Neural cell (in vitro differentiated cells): ENCODE measurements around the gene GLT8D1. TPM values are rescaled to one million over a fixed set of nuclear protein-coding genes. Genes with fewer than 3 reads are reported as not detected.

Experiments used
- H2AFZ ChIP-seq: fragments of 200-600, 300-800 bp; sonication (generic), shearing (Covaris generic); 2 replicates; pipeline ENCODE4 v1.6.0; 2014; ENCODE audit warnings: low read depth, mild to moderate bottlenecking, antibody characterized with exemption, low read length, moderate library complexity
- H3F3A ChIP-seq: fragments of 200-600 bp; shearing (Covaris generic); 2 replicates; pipeline ENCODE4 v1.6.1; 2016; ENCODE audit warnings: mild to moderate bottlenecking, moderate library complexity, mixed read lengths, antibody characterized with exemption, low read length; ENCODE audit not compliant: insufficient read depth, poor library complexity, severe bottlenecking
- H3K27ac ChIP-seq: fragments of 200-600, 300-800 bp; sonication (generic), shearing (Covaris generic); 2 replicates; pipeline ENCODE4 v1.5.1; 2014; ENCODE audit warnings: mild to moderate bottlenecking, low read length, moderate library complexity
- H3K27me3 ChIP-seq: fragments of 300-800, 200-600 bp; sonication (generic), shearing (Covaris generic); 2 replicates; pipeline ENCODE4 v1.6.0; 2014; ENCODE audit warnings: mild to moderate bottlenecking, low read depth, low read length, moderate library complexity; ENCODE audit not compliant: insufficient read depth
- H3K36me3 ChIP-seq: fragments of 300-800, 200-600 bp; sonication (generic), shearing (Covaris generic); 2 replicates; pipeline ENCODE4 v1.5.1; 2014; ENCODE audit warnings: mild to moderate bottlenecking, antibody characterized with exemption, low read length, moderate library complexity; ENCODE audit not compliant: insufficient read depth
- H3K4me2 ChIP-seq: fragments of 300-800, 200-600 bp; sonication (generic), shearing (Covaris generic); 2 replicates; pipeline ENCODE4 v1.6.0; 2014; ENCODE audit warnings: mild to moderate bottlenecking, low read length
- H3K4me3 ChIP-seq: fragments of 300-800, 200-600 bp; sonication (generic), shearing (Covaris generic); 2 replicates; pipeline ENCODE4 v1.5.1; 2014; ENCODE audit warnings: mild to moderate bottlenecking, low read length, moderate library complexity
- H3K79me2 ChIP-seq: fragments of 200-600 bp; shearing (Covaris generic); replicated peaks from 2 replicates; pipeline ENCODE4 v1.6.0; 2014; ENCODE audit warnings: mild to moderate bottlenecking, low read length, moderate library complexity; ENCODE audit not compliant: insufficient read depth
- H3K9ac ChIP-seq: fragments of 300-800, 200-600 bp; sonication (generic), shearing (Covaris generic); 2 replicates; pipeline ENCODE4 v1.6.1; 2016; ENCODE audit warnings: mild to moderate bottlenecking, low read length, mixed read lengths
- H3K9me2 ChIP-seq: fragments of 200-600 bp; shearing (Covaris generic); 2 replicates; pipeline ENCODE4 v1.6.1; 2016; ENCODE audit warnings: mild to moderate bottlenecking, low read length, mixed read lengths; ENCODE audit not compliant: insufficient read depth
- H3K9me3 ChIP-seq: fragments of 200-600, 300-800 bp; sonication (generic), shearing (Covaris generic); 2 replicates; pipeline ENCODE4 v1.6.1; 2016; ENCODE audit warnings: mild to moderate bottlenecking, mixed run types, low read length, moderate library complexity, mixed read lengths
- H4K20me1 ChIP-seq: fragments of 200-600 bp; shearing (Covaris generic); 2 replicates; pipeline ENCODE4 v1.6.1; 2016; ENCODE audit warnings: mild to moderate bottlenecking, mixed run types; ENCODE audit not compliant: insufficient read depth
- EP300 ChIP-seq: fragments of 450-650 bp; conservative IDR thresholded peaks from 2 replicates; pipeline ENCODE4 v1.6.1; 2014; ENCODE audit warnings: antibody characterized with exemption, mild to moderate bottlenecking, moderate library complexity; ENCODE audit not compliant: poor library complexity, severe bottlenecking
- EZH2 ChIP-seq: fragments of 200-600, 300-800 bp; shearing (Covaris generic), sonication (generic); IDR thresholded peaks from 2 replicates; pipeline ENCODE4 v1.6.1; 2014; ENCODE audit warnings: antibody characterized with exemption, low read length, borderline replicate concordance, mild to moderate bottlenecking; ENCODE audit not compliant: insufficient read depth, poor library complexity, severe bottlenecking
- MXI1 ChIP-seq: fragments of 450-650 bp; conservative IDR thresholded peaks from 2 replicates; pipeline ENCODE4 v1.6.1; 2014; ENCODE audit warnings: antibody characterized with exemption, mild to moderate bottlenecking; ENCODE audit not compliant: poor library complexity, severe bottlenecking
- POLR2AphosphoS5 ChIP-seq: IDR thresholded peaks from 2 replicates; pipeline ENCODE4 v1.6.1; 2012
- RAD21 ChIP-seq: fragments of 450-650 bp; conservative IDR thresholded peaks from 2 replicates; pipeline ENCODE4 v1.6.1; 2014; ENCODE audit warnings: antibody characterized with exemption, mild to moderate bottlenecking, moderate library complexity
- SMC3 ChIP-seq: fragments of 450-650 bp; conservative IDR thresholded peaks from 2 replicates; pipeline ENCODE4 v1.6.1; 2014; ENCODE audit warnings: antibody characterized with exemption, mild to moderate bottlenecking, moderate library complexity; ENCODE audit not compliant: poor library complexity
- TAF1 ChIP-seq: IDR thresholded peaks from 2 replicates; pipeline ENCODE4 v1.6.1; 2012; ENCODE audit warnings: low read depth
- polyA plus RNA-seq: library from polyadenylated mRNA; depleted of rRNA; stranded (reverse); fragments of >200 nt; gene quantifications from 2 replicates; pipeline ENCODE4 v1.2.3, GENCODE V29; 2014
- TF ChIP-seq, protein P1 (sequence below): IDR thresholded peaks from 2 replicates; pipeline ENCODE4 v1.6.1; 2012; ENCODE audit warnings: borderline replicate concordance
- TF ChIP-seq, protein P2 (sequence below): fragments of 450-650 bp; IDR thresholded peaks from 2 replicates; pipeline ENCODE4 v1.5.1; 2014; ENCODE audit warnings: antibody characterized with exemption, mild to moderate bottlenecking, moderate library complexity; ENCODE audit not compliant: poor library complexity, severe bottlenecking

GLT8D1 gene
- polyA plus RNA-seq, 1 donor from 2014 or later: 182 TPM

DNA sequence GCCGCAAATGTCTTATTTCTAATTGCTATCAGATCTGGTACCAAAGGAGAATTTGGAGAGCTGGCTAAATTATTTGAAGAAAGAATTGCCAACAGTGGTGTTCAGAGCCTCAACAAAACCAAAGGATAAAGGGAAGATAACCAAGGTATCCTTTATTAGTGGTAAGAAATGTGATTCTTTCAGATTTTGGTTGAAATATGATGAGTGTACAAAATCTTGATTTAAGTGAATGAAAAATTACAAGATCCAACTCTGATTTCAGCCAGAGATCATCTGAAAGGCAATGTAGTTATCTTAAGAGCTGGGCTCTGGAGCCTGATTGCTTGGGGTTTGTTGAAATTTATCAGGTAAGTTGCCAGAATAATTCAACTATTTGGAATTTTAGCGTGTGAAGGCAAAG, 15.0 kb downstream of the GLT8D1 start:
- TF ChIP-seq, protein P1, sequence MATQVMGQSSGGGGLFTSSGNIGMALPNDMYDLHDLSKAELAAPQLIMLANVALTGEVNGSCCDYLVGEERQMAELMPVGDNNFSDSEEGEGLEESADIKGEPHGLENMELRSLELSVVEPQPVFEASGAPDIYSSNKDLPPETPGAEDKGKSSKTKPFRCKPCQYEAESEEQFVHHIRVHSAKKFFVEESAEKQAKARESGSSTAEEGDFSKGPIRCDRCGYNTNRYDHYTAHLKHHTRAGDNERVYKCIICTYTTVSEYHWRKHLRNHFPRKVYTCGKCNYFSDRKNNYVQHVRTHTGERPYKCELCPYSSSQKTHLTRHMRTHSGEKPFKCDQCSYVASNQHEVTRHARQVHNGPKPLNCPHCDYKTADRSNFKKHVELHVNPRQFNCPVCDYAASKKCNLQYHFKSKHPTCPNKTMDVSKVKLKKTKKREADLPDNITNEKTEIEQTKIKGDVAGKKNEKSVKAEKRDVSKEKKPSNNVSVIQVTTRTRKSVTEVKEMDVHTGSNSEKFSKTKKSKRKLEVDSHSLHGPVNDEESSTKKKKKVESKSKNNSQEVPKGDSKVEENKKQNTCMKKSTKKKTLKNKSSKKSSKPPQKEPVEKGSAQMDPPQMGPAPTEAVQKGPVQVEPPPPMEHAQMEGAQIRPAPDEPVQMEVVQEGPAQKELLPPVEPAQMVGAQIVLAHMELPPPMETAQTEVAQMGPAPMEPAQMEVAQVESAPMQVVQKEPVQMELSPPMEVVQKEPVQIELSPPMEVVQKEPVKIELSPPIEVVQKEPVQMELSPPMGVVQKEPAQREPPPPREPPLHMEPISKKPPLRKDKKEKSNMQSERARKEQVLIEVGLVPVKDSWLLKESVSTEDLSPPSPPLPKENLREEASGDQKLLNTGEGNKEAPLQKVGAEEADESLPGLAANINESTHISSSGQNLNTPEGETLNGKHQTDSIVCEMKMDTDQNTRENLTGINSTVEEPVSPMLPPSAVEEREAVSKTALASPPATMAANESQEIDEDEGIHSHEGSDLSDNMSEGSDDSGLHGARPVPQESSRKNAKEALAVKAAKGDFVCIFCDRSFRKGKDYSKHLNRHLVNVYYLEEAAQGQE: no peak
- TF ChIP-seq POLR2AphosphoS5 (no peak), SMC3 (no peak), RAD21 (no peak), EP300 (no peak), EZH2 (no peak), TAF1 (no peak), MXI1 (no peak)
- TF ChIP-seq, protein P2, sequence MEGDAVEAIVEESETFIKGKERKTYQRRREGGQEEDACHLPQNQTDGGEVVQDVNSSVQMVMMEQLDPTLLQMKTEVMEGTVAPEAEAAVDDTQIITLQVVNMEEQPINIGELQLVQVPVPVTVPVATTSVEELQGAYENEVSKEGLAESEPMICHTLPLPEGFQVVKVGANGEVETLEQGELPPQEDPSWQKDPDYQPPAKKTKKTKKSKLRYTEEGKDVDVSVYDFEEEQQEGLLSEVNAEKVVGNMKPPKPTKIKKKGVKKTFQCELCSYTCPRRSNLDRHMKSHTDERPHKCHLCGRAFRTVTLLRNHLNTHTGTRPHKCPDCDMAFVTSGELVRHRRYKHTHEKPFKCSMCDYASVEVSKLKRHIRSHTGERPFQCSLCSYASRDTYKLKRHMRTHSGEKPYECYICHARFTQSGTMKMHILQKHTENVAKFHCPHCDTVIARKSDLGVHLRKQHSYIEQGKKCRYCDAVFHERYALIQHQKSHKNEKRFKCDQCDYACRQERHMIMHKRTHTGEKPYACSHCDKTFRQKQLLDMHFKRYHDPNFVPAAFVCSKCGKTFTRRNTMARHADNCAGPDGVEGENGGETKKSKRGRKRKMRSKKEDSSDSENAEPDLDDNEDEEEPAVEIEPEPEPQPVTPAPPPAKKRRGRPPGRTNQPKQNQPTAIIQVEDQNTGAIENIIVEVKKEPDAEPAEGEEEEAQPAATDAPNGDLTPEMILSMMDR: no peak
- Histone ChIP-seq H3K4me2 (no peak overlapping the region), H3K27me3 (no peaks in the 10 kb centered on the region), H3K4me3 (no peak overlapping the region), H3K36me3 (peaks cover 4% of the 10 kb centered on the region), H3K27ac (no peak overlapping the region), H3F3A (no peaks in the 10 kb centered on the region), H3K9me3 (no peaks in the 10 kb centered on the region), H4K20me1 (no peaks in the 10 kb centered on the region), H3K9ac (no peak overlapping the region), H3K9me2 (no peaks in the 10 kb centered on the region), H3K79me2 (peaks cover 15% of the 10 kb centered on the region), H2AFZ (no peak overlapping the region)

DNA sequence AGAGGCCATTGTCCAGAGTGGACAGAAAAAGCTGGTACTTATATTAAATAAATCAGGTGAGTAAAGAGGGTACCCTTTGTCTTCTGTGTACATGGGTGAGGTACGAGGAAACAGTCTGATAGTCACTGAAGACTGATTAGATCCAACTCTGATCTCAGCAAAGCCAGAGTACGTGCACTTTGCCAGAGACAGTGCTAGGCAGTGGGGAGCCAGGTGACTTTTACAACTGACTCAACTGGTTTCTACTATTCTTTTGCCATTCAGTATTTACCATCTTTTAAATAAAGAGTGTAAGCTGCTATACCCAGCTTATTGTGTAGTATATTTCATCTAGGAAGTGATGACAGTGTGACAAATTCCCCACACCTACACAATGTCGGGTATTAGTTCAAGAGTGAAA, 16.4 kb downstream of the GLT8D1 start:
- H3K9me3 ChIP-seq: no peaks in the 10 kb centered on the region
- H3K27ac ChIP-seq: no peak overlapping the region
- H4K20me1 ChIP-seq: no peaks in the 10 kb centered on the region
- TF ChIP-seq MXI1: no peak
- no peak for TF ChIP-seq EZH2
- TF ChIP-seq TAF1: no peak
- H3K36me3 ChIP-seq: peaks cover 4% of the 10 kb centered on the region
- H3K9ac ChIP-seq: no peak overlapping the region
- H2AFZ ChIP-seq: no peak overlapping the region
- no peaks in the 10 kb centered on the region for H3K27me3 ChIP-seq
- H3K4me3 ChIP-seq: no peak overlapping the region
- peaks cover 27% of the 10 kb centered on the region for H3K79me2 ChIP-seq
- no peaks in the 10 kb centered on the region for H3K9me2 ChIP-seq
- no peaks in the 10 kb centered on the region for H3F3A ChIP-seq
- no peak overlapping the region for H3K4me2 ChIP-seq

DNA sequence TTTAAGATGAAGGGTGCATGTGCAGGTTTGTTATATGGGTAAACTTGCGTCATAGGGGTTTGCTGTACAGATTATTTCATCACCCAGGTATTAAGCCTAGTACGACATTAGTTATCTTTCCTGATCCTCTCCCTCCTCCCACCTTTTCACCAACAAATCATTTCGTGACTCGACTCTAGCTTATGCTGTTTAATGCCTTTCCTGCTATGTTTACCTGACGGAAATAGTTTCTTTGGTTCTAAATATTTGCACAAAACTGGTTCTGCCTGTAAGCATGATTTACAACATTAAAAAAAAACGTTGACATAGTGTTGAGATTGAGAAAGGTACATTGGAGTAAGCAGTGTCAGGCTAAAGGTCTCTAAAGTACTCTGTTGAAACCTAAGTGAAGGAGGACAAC, 17.3 kb downstream of the GLT8D1 start:
- H3K9me3 ChIP-seq: no peaks in the 10 kb centered on the region
- no peak overlapping the region for H3K4me2 ChIP-seq
- H3K9me2 ChIP-seq: no peaks in the 10 kb centered on the region
- no peak overlapping the region for H2AFZ ChIP-seq
- no peaks in the 10 kb centered on the region for H3K27me3 ChIP-seq
- no peak overlapping the region for H3K27ac ChIP-seq
- H3F3A ChIP-seq: no peaks in the 10 kb centered on the region
- no peaks in the 10 kb centered on the region for H4K20me1 ChIP-seq
- H3K79me2 ChIP-seq: peaks cover 36% of the 10 kb centered on the region
- H3K4me3 ChIP-seq: no peak overlapping the region
- no peak overlapping the region for H3K9ac ChIP-seq
- peaks cover 4% of the 10 kb centered on the region for H3K36me3 ChIP-seq
- TF ChIP-seq MXI1: no peak
- TF ChIP-seq TAF1: no peak
- TF ChIP-seq POLR2AphosphoS5: no peak
- no peak for TF ChIP-seq EZH2
- TF ChIP-seq EP300: no peak
- TF ChIP-seq, protein P1: no peak
- TF ChIP-seq SMC3: no peak
- TF ChIP-seq, protein P2: no peak
- TF ChIP-seq RAD21: no peak
